Right lobe of liver (tissue), 6 donors: ENCODE results near the gene NDUFC1. TPM values are rescaled to one million over a fixed set of nuclear protein-coding genes. Genes with fewer than 3 reads are reported as not detected.

Experiments
- ATAC-seq, 4 donors: fragments of 200-7000 bp; cut with Tn5 transposase; one replicate each; pipeline ENCODE4 v1.9.1; 2020; ENCODE audit warnings: mild to moderate bottlenecking in 4 of 4, moderate library complexity in 4 of 4
- DNase-seq, 3 donors: peaks; one replicate each; pipeline ENCODE4 v3.0.0-alpha.2; 2020
- H3K27ac ChIP-seq, 3 donors: fragments of 200-600 bp; one replicate each; pipeline ENCODE4 v1.8.0; 2022
- H3K27me3 ChIP-seq, 2 donors: fragments of 200-600 bp; one replicate each; pipeline ENCODE4 v1.8.0; 2022
- H3K36me3 ChIP-seq, 4 donors: fragments of 200-600 bp; sonication (generic) in 1 of 4; one replicate each; pipeline versions ENCODE4 v1.5.1 to v1.8.0; 2017 to 2022; ENCODE audit warnings: control low read depth in 1 of 4
- H3K4me1 ChIP-seq, 4 donors: fragments of 200-600 bp; sonication (generic) in 1 of 4; one replicate each; pipeline versions ENCODE4 v1.5.1 to v1.8.0; 2017 to 2022; ENCODE audit warnings: control low read depth in 1 of 4
- H3K4me3 ChIP-seq, 3 donors: fragments of 200-600 bp; one replicate each; pipeline ENCODE4 v1.8.0; 2022
- H3K9me3 ChIP-seq, 4 donors: fragments of 200-600 bp; sonication (generic) in 1 of 4; one replicate each; pipeline versions ENCODE4 v1.5.1 to v1.8.0; 2017 to 2022; ENCODE audit warnings: control low read depth in 1 of 4
- CTCF ChIP-seq, 4 donors: fragments of 200-600 bp in 3 of 4; fragments of 450-650 bp in 1 of 4; IDR thresholded peaks; one replicate each; pipeline versions ENCODE4 v1.5.1 to v1.8.0; 2016 to 2022; ENCODE audit warnings: antibody characterized with exemption in 4 of 4, mild to moderate bottlenecking in 2 of 4
- POLR2A ChIP-seq: fragments of 450-650 bp; IDR thresholded peaks from one replicate; pipeline ENCODE4 v1.6.1; 2017; ENCODE audit warnings: antibody characterized with exemption, mild to moderate bottlenecking
- WGBS: methylation state at CpG from one replicate; pipeline ENCODE4 v1.1.6; 2018; ENCODE audit warnings: low coverage, low lambda C conversion rate; ENCODE audit not compliant: insufficient coverage; ENCODE audit errors: missing lambda C conversion rate; 5-methylcytosine and 5-hydroxymethylcytosine counted together
- intact Hi-C, 2 donors: fragments of 100-400 bp; cut with DNase I; formaldehyde crosslinking; loops; one replicate each; pipeline versions ENCODE4 v1.11.2 to v1.14.1; 2022
- total RNA-seq, 6 experiments: library from RNA; depleted of rRNA in 2 of 6; stranded (reverse); fragments of >200 nt in 2 of 6; fragmentation: NEBNext Ultra II Directional in 3 of 6; extraction: Animal tissue kit (Norgen Biotek cat#: 25700) in 3 of 6; gene quantifications; one replicate each; pipeline versions ENCODE4 v1.1.0 to v1.2.4, GENCODE V29; 2016 to 2023
- donor health status: DM: no; HTN: yes; CAD: no.
- donor health status: DM: no; HTN: no; CAD: no.
- donor health status: DM: no; HTN: no; CAD: no.
- donor health status: DM: no; HTN: yes; CAD: no.
- donor health status: DM: no; HTN: yes; CAD: no.

Gene NDUFC1
- total RNA-seq, 6 experiments from 2014 or later: 24.7 to 41.0 (median 32.1) TPM

- intact Hi-C loops: no loop called here
- no peaks in the 10 kb centered on the region for H3K27me3 ChIP-seq
- WGBS: 2% methylated on average over 15 of the region's 16 CpGs
- no peaks in the 10 kb centered on the region for H3K9me3 ChIP-seq
- no peak for TF ChIP-seq POLR2A
- no peak for TF ChIP-seq CTCF (IDR thresholded peaks at IDR 0.05)
- peak overlapping the region; percentile 90 to 99 (median 92) for H3K4me3 ChIP-seq
- H3K27ac ChIP-seq: peak overlapping the region; percentile 63 to 93 (median 85)
- H3K4me1 ChIP-seq: peaks cover 0 to 40% (median 4%) of the 10 kb centered on the region in 4 donors
- no peak for DNase-seq
- H3K36me3 ChIP-seq: peaks cover 0 to under 1% (median 0%) of the 10 kb centered on the region in 4 donors
- peak; percentile 0 to 14 (median 4) for ATAC-seq
These were observed 1.7 kb downstream of the NDUFC1 start for GRCh38 chr4:139300431-139301112.

GRCh38 chr4:139299536-139299935, 2.7 kb downstream of the NDUFC1 start:
- ATAC-seq (no peak), DNase-seq (no peak)
- H3K4me3 ChIP-seq: peak overlapping the region in 1 of 3 donors; percentile 99
- no peaks in the 10 kb centered on the region for H3K27me3 ChIP-seq
- peaks cover 0 to 42% (median 4%) of the 10 kb centered on the region in 4 donors for H3K4me1 ChIP-seq
- no peak for TF ChIP-seq CTCF (IDR thresholded peaks at IDR 0.05)
- no peak for TF ChIP-seq POLR2A
- WGBS: 13% methylated on average over 1 of the region's 1 CpG
- intact Hi-C loops: loop anchor here in 1 of 2 donors (10.0 kb wide), 1 partner anchor 205 kb away; no protein-coding TSS in a partner anchor
- H3K36me3 ChIP-seq: no peaks in the 10 kb centered on the region
- H3K27ac ChIP-seq: no peak overlapping the region
- H3K9me3 ChIP-seq: no peaks in the 10 kb centered on the region

- Histone ChIP-seq H3K27ac (no peak overlapping the region), H3K9me3 (no peaks in the 10 kb centered on the region), H3K27me3 (no peaks in the 10 kb centered on the region), H3K4me1 (peaks cover 0 to 31% (median 2%) of the 10 kb centered on the region in 4 donors), H3K4me3 (no peak overlapping the region), H3K36me3 (peaks cover 0 to 17% (median 7%) of the 10 kb centered on the region in 4 donors)
- 17% methylated on average over 2 of the region's 2 CpGs for WGBS
- DNase-seq: no peak
- no peak for ATAC-seq
- no peak for TF ChIP-seq POLR2A
- intact Hi-C loops: loop anchor here in 1 of 2 donors (10.0 kb wide), 1 partner anchor 202 kb away; no protein-coding TSS in a partner anchor
These were observed 5.3 kb downstream of the NDUFC1 start for GRCh38 chr4:139297001-139297410.

GRCh38 chr4:139295942-139296299, 6.4 kb downstream of the NDUFC1 start:
- DNase-seq: no peak
- H3K27me3 ChIP-seq: no peaks in the 10 kb centered on the region
- H3K36me3 ChIP-seq: peaks cover 0 to 28% (median 13%) of the 10 kb centered on the region in 4 donors
- TF ChIP-seq CTCF (IDR thresholded peaks at IDR 0.05): no peak
- TF ChIP-seq POLR2A: no peak
- H3K27ac ChIP-seq: peak overlapping the region; percentile 87 to 92 (median 92)
- intact Hi-C loops: loop anchor here in 1 of 2 donors (10.0 kb wide), 1 partner anchor 201 kb away; no protein-coding TSS in a partner anchor
- H3K4me3 ChIP-seq: peak overlapping the region; percentile 74 to 83 (median 77)
- H3K4me1 ChIP-seq: peaks cover 0 to 31% (median 2%) of the 10 kb centered on the region in 4 donors
- ATAC-seq: no peak
- 16% methylated on average over 6 of the region's 6 CpGs for WGBS
- no peaks in the 10 kb centered on the region for H3K9me3 ChIP-seq
